ENCODE measurements around the gene PCBP3. TPM values are rescaled to one million over a fixed set of nuclear protein-coding genes. Genes with fewer than 3 reads are reported as not detected.

Gene PCBP3
- total RNA-seq, 4 donors from 2014 or later, result 0.99 to 7.0 (median 2.5) TPM; not detected in 1

DNA sequence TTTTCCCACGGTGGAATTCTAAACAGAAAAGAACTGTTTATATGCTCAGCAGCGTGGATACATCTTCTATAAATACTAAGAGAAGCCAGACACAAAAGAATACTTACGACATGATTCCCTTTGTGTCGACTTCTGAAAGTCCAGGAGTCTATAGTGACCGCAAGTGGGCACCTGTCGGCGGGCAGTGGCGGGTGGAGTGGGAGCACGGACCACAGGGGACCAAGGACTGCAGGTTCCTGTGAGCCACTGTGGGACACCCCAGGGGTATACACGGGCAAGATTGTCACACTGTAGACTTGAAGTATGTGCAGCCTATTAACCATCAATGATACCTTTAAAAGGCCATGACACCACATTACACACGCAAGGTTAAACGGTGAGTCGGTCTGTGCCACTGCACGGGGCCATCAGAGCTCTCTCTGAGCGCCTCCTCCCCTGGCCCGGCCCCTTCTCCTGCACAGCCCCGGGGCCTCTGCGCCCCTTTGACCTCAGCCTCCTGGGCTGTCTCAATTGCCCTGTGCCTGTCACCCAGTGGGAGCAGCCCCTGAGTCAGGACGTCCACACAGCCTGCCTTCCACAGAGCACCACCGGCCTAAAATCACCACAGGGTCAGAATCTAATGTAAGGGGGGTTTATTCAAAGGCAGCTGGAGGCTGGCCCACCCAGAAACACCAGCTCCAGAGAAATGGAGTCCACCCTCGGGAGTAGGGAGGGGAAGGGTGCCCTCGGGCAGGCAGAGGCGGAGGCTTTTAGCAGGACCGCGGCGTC is 248.0 kb downstream of the PCBP3 start:
- no peak for DNase-seq (ENCODE audit: low spot score in 2 of 2)
- H3K4me3 ChIP-seq (ENCODE audit: low read depth, poor library complexity, severe bottlenecking), result no peak overlapping the region

GRCh38 chr21:45892156-45892915 is 248.8 kb downstream of the PCBP3 start:
- no peak for TF ChIP-seq CTCF (IDR thresholded peaks at IDR 0.05)
- no peak for TF ChIP-seq POLR2A (IDR thresholded peaks at IDR 0.05)
- H3K4me3 ChIP-seq (ENCODE audit: low read depth, poor library complexity, severe bottlenecking), result no peak overlapping the region
- 47 to 57% methylated on average over 14 to 26 of the region's 26 CpGs for WGBS, 2 donors
- intact Hi-C loops (cut with DNase I; ENCODE audit: low total_unique reads), result no loop called here
- DNase-seq (ENCODE audit: low spot score in 2 of 2), result no peak

More for the DNA sequence above, 248.0 kb downstream of the PCBP3 start:
- intact Hi-C loops (cut with DNase I; ENCODE audit: low total_unique reads), result no loop called here
- TF ChIP-seq POLR2A (IDR thresholded peaks at IDR 0.05), result no peak
- no peak for TF ChIP-seq CTCF (IDR thresholded peaks at IDR 0.05)
- 71% methylated on average over 26 of the region's 26 CpGs for WGBS, 2 donors

- DNase-seq (ENCODE audit: low spot score in 2 of 2), result no peak
- intact Hi-C loops (cut with DNase I; ENCODE audit: low total_unique reads), result no loop called here
- 64 to 73% methylated on average over 11 of the region's 11 CpGs for WGBS, 2 donors
- no peak for TF ChIP-seq CTCF (IDR thresholded peaks at IDR 0.05)
- TF ChIP-seq POLR2A (IDR thresholded peaks at IDR 0.05), result no peak
- no peak overlapping the region for H3K4me3 ChIP-seq (ENCODE audit: low read depth, poor library complexity, severe bottlenecking)
Measured at GRCh38 chr21:45892916-45893739, 249.6 kb downstream of the PCBP3 start.

DNA sequence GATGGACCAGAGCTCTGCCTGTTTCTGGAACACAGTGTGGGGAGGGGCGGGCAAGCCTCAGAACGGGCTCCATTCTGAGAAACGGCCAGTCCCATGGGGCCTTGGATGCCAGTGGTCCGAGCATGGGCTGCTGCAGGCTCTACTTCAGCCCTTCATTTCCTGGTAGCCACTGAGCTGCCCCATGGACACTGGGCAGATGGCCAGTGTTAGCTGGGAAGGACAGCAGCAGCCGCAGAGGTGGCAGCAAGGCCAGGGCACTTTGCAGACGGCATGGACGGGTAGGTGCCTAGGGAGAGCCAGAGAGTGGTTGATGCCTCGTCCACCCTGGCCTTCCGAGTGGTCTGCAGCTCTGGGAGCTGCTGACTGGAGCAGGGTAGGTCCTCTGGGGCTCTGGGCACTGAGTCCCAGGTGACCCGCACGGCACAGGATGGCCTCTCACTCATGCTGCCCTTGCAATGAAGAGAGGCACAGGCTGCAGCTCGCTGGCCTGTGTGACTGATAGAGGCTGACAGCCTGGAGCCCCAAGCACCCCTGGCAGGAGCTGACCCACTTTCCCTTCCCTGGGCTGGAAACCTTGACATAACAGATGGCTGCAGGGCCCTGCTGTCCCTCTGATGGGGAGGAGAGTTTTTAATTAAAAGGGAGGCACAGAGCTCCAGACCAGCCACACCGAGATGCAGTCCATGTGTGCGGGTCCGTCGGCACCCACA is 250.4 kb downstream of the PCBP3 start:
- no peak for DNase-seq (ENCODE audit: low spot score in 2 of 2)
- 46 to 72% methylated on average over 9 to 16 of the region's 16 CpGs for WGBS, 2 donors
- intact Hi-C loops (cut with DNase I; ENCODE audit: low total_unique reads), result no loop called here
- TF ChIP-seq CTCF (IDR thresholded peaks at IDR 0.05) (no peak), POLR2A (IDR thresholded peaks at IDR 0.05) (no peak)
- H3K4me3 ChIP-seq (ENCODE audit: low read depth, poor library complexity, severe bottlenecking), result no peak overlapping the region

- no peak overlapping the region for H3K4me3 ChIP-seq (ENCODE audit: low read depth, poor library complexity, severe bottlenecking)
- intact Hi-C loops (cut with DNase I; ENCODE audit: low total_unique reads), result no loop called here
- WGBS, 2 donors, result 53 to 66% methylated on average over 9 of the region's 9 CpGs
- no peak for DNase-seq (ENCODE audit: low spot score in 2 of 2)
- no peak for TF ChIP-seq POLR2A (IDR thresholded peaks at IDR 0.05)
- no peak for TF ChIP-seq CTCF (IDR thresholded peaks at IDR 0.05)
Measured at GRCh38 chr21:45894450-45894825, 250.9 kb downstream of the PCBP3 start.

Data from lower leg skin (tissue), 4 donors.